Hair follicle dermal papilla cell (primary cell): Measurements from ENCODE around the gene DNAJB2. TPM values are rescaled to one million over a fixed set of nuclear protein-coding genes. Genes with fewer than 3 reads are reported as not detected.

ENCODE experiments used
- small RNA-seq: library from RNA; depleted of rRNA; stranded (forward); fragments of <200 nt; gene quantifications from one replicate; pipeline ENCODE3, GENCODE V24; 2012
- total RNA-seq: library from RNA; depleted of rRNA; stranded (reverse); fragments of >200 nt; gene quantifications from 2 replicates; pipeline ENCODE4 v1.2.3, GENCODE V29; 2012

The DNAJB2 gene
- total RNA-seq = 41.4 and 48.5 TPM in 2 replicates

GRCh38 chr2:219279151-219279915 lies at the start of gene DNAJB2:
Gene DNAJB2 (plus strand): TSS chr2:219279366. CDS start chr2:219279834, 468 bp downstream.

GRCh38 chr2:219245148-219245898 lies 33.8 kb upstream of the DNAJB2 start, which contains the start of the genes GLB1L and STK16:
Gene GLB1L (minus strand): TSS chr2:219245444. CDS start chr2:219243573, 1,871 bp downstream.
Gene STK16 (plus strand): TSS chr2:219245479. CDS start chr2:219246000, 521 bp downstream.

DNA sequence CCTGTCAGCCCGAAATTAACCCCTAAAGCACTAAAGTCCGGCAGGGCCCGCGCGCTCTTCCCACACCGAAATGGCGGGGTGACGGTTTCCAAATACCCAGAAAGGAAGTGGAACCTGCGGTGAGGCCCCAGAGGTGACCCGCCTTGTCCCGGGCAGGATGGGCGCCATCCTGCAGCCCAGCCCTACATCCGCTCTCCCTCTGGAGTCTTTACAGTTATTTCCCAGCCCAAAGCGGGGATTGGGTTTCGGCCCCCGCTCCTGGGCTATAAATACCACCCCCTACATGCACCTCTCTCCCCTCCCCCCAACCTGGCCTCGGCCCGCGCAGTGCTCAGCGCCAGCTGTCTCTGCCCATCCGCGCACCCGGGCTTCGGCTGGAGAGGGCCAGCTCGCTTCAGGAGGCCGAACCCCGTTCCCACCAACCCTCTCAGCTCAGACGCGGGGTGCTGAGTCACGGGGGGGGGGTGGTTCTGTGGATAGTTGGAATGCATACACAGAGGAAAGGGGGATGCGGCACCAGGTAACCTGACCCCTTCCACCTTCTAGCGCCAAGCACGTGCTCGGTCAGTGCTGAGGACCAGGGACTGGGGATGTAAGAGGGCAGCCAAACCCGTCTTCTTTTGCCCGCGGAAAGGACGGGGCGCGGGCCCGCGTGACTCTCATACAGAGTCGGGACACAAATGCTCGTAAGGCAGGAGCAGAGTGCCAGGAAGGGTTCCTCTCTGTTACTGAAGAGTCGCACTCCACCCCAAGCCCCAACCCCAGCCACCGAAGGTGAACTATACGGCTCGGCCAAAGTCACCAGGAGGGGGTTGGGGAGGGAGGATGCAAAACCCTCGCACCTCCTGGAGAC lies 26.0 kb upstream of the DNAJB2 start, which contains the start of gene TUBA4B:
TUBA4B (plus strand) TSS at position 344 of the 853 bp plus-strand sequence; CDS start at position 509, 165 bp downstream.

DNA sequence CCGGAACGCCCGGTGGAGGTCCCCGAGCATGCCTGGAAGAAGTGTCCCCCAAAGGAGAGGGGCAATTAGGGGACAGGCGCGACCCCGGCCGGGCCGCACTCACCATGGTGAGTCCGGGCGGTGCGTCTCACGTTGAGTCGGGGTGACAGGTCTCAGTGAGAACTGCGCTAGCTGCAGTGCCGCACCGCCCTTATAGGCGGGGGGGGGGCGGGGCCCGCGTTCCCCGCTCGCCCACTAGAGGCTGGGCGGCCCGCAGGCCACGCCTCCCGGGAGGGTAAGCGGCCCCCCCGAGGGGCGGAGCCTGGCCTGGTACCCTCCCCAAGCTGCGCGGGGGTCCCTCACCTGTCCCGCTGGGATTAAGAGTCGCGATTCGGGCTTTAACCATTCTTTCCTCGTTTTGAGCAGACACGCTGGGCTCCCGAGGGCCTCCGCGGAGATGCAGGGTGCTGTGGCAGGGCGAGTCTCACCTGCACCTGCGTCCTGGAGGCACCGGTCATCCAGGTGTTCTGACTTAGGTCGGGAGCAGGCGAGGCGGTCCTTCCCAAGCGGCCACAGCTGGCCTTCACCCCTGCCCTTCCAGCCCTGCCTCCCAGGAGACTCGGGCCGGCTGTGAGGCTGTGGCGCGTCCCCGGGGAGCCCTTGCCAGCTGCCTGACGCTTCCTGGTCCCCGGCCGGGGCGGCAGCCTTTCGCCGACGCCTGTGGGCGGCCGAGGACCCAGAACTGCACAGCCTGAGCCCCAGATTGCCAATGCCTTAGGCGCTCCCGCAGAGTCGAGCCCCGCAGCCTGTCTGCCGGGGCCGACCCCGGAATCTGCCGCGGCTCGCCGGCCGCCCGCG lies 25.2 kb upstream of the DNAJB2 start, which contains the start of gene TUBA4A:
TUBA4A (minus strand) TSS at position 166 of the 837 bp plus-strand sequence; CDS start at position 106, 60 bp downstream.

DNA sequence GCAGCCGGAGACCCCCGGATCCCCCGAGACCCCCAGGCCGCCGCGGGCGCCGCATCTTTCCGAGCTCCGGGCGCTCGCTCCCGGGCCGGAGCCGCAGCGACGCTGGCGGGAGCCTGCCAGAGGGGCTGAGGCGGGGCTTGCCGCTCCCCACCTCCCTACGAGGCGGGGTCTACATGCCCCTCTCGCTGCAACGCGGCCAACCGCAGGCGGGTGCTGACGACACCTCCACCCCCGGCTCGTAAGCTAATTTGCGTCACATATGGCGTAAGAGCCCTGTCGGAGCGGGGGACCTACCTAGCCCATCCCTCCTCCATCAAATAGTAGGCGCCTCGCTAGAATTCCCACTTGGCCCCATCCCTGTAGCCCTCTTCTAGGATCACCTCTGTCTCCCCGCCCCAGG lies 30.1 kb downstream of the DNAJB2 start, which contains the start of gene PTPRN:
PTPRN (minus strand) TSS at position 124 of the 400 bp plus-strand sequence; CDS start at position 55, 69 bp downstream.

DNA sequence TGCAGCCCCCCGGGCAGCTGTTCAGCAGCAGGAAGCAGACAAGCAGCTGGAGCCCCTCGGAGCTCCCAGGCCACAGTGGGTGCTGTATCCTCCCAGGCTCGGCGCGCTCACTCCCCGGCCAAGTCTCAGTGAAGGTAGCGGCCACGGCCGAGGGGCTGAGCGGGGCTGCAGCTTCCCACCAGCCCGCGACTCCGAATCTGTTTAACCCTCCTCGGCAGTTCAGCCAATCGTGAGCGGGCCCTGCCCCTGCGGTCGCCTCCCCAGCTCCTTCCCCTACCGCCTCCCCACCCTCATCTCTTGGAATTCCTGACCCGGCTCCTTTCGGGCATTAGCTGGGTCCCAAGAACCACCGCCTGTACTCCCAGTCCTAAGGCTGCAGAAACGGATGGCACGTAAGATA lies 53.4 kb downstream of the DNAJB2 start, which contains the start of gene RESP18:
RESP18 (minus strand) TSS at position 203 of the 400 bp plus-strand sequence.

Small RNA genes lying within 50 kb of the gene (small RNA-seq; reads per million reads assigned to genes)
- not detected for gene MIR153-1

Other genes starting within 250 kb of the DNAJB2 start
- gene CFAP65, start 237.8 kb upstream of the DNAJB2 start, total RNA-seq = not detected in 2 replicates
- gene IHH, start 218.4 kb upstream of the DNAJB2 start, total RNA-seq = 0.12 TPM in 1 of 2 replicates, not detected in the other
- 21.1 and 22.2 TPM in 2 replicates for gene NHEJ1, start 118.6 kb upstream of the DNAJB2 start, total RNA-seq
- 0.85 and 1.5 TPM in 2 replicates for gene SLC23A3, start 109.3 kb upstream of the DNAJB2 start, total RNA-seq
- gene CNPPD1, start 102.4 kb upstream of the DNAJB2 start, total RNA-seq = 35.7 and 42.0 TPM in 2 replicates
- 94.1 and 100 TPM in 2 replicates for gene RETREG2, start 101.1 kb upstream of the DNAJB2 start, total RNA-seq
- 22.9 and 31.2 TPM in 2 replicates for gene ZFAND2B, start 72.6 kb upstream of the DNAJB2 start, total RNA-seq
- 23.8 and 27.7 TPM in 2 replicates for gene ABCB6, start 60.4 kb upstream of the DNAJB2 start, total RNA-seq
- 63.0 and 63.8 TPM in 2 replicates for gene ATG9A, start 49.7 kb upstream of the DNAJB2 start, total RNA-seq
- 22.2 and 24.8 TPM in 2 replicates for gene ANKZF1, start 49.6 kb upstream of the DNAJB2 start, total RNA-seq
- gene GLB1L, start 33.9 kb upstream of the DNAJB2 start, total RNA-seq = 11.9 and 18.8 TPM in 2 replicates
- gene STK16, start 33.9 kb upstream of the DNAJB2 start, total RNA-seq = 45.3 and 69.3 TPM in 2 replicates
- not detected in 2 replicates for gene TUBA4B, start 26.1 kb upstream of the DNAJB2 start, total RNA-seq
- gene TUBA4A, start 25.4 kb upstream of the DNAJB2 start, total RNA-seq = 42.0 and 68.4 TPM in 2 replicates
- gene PTPRN, start 30.0 kb downstream of the DNAJB2 start, total RNA-seq = 0.36 and 0.49 TPM in 2 replicates
- not detected in 2 replicates for gene RESP18, start 53.4 kb downstream of the DNAJB2 start, total RNA-seq
- 82.3 and 95.2 TPM in 2 replicates for gene DNPEP, start 108.5 kb downstream of the DNAJB2 start, total RNA-seq
- gene DES, start 139.0 kb downstream of the DNAJB2 start, total RNA-seq = 1.9 and 2.6 TPM in 2 replicates
- 52.9 and 55.8 TPM in 2 replicates for gene SPEG, start 155.5 kb downstream of the DNAJB2 start, total RNA-seq
- 65.2 and 65.4 TPM in 2 replicates for gene GMPPA, start 219.5 kb downstream of the DNAJB2 start, total RNA-seq
- gene ASIC4, start 235.1 kb downstream of the DNAJB2 start, total RNA-seq = not detected in 2 replicates